IPS-18c (cell line): Measurements from ENCODE around the gene NEO1.

ENCODE experiments used
- H3K4me3 ChIP-seq: 2 replicates; pipeline ENCODE4 v1.7.0; 2013; ENCODE audit warnings: low read depth, mild to moderate bottlenecking, low read length, moderate library complexity; ENCODE audit not compliant: insufficient read depth
- H3K9me3 ChIP-seq: one replicate; pipeline ENCODE4 v1.6.1; 2013; ENCODE audit warnings: mild to moderate bottlenecking, low read length, moderate library complexity; ENCODE audit not compliant: control insufficient read depth, insufficient read depth

NEO1 gene

GRCh38 chr15:73026511-73027054 lies 25.7 kb upstream of the NEO1 start:
- Histone ChIP-seq H3K4me3 (no peak overlapping the region), H3K9me3 (no peaks in the 10 kb centered on the region)

DNA sequence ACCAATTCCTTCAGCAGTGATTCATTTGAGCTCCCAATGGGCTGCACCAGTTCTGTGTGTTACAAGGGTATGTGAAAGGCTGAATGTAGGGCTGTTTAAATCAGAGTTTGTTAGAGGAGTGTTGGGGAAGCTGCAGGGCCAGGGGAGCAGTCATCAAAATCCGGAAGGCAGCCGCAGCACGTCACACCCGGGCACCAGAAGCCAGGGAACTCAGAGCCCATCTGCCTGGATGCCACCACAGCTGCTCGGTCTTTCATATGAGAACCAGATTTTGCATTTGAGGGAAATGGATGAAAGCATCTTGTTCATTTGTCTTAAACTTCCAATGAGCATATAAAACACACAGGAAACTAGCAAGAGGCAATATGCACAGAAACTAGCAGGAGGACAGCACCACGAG lies 24.2 kb upstream of the NEO1 start:
- no peak overlapping the region for H3K4me3 ChIP-seq

DNA sequence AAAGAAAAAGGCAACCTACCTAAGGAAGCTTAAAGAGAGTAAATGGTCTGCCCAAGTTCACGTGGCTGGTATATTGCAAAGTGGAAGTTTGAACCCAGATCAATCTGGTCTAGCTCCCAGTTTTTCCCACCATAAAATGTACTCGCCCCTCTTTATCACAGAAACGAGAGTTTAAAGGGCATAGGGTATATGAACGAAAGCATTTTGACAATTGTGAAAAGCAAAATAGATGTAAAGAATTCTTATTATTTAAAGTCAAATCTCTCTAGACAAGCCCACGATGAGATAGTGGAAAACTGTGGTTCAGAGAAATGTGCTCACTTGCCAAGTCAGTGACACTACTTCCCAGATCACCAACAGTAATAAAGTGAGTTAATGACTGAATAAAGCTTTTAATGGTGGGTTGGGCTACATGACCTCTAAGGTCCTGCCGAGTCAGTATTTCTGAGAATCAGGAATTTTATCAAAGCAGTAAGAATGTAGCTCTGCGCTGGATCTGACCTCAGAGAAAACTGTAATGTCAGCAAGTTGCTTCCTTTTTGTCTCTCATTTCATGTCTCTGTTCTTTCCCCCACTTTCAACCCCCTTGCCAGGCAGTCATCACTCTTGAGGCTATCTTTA lies 23.3 kb upstream of the NEO1 start:
- Histone ChIP-seq H3K4me3 (no peak overlapping the region), H3K9me3 (no peaks in the 10 kb centered on the region)

More for the DNA sequence above, 24.2 kb upstream of the NEO1 start:
- no peaks in the 10 kb centered on the region for H3K9me3 ChIP-seq

- Histone ChIP-seq H3K4me3 (no peak overlapping the region), H3K9me3 (no peaks in the 10 kb centered on the region)
Observed at GRCh38 chr15:73030122-73030679, 22.1 kb upstream of the NEO1 start.

- no peak overlapping the region for H3K4me3 ChIP-seq
- H3K9me3 ChIP-seq: no peaks in the 10 kb centered on the region
Observed at GRCh38 chr15:73031648-73032047, 20.6 kb upstream of the NEO1 start.

DNA sequence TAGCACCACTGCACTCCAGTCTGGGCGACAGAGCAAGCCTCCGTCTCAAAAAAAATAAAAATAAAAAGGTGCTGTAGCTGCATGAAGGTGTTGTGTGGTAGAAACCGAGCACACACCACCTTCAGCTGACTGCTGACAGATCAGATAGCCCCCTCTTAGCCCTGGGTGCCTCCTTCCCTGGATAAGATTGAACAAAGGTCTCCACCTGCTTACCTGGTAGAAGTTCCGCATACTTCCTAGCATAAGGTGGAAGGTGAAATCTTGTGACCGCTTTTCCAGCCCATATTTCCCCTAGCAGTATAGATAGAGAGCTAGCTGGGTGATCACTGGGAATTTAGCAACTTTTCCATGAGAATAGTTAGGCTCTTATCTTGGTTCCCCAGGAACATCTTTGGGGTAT lies 18.7 kb upstream of the NEO1 start:
- Histone ChIP-seq H3K9me3 (no peaks in the 10 kb centered on the region), H3K4me3 (no peak overlapping the region)

- no peak overlapping the region for H3K4me3 ChIP-seq
- no peaks in the 10 kb centered on the region for H3K9me3 ChIP-seq
Observed at GRCh38 chr15:73034221-73034620, 18.0 kb upstream of the NEO1 start.

GRCh38 chr15:73035221-73035620 lies 17.0 kb upstream of the NEO1 start:
- Histone ChIP-seq H3K9me3 (no peaks in the 10 kb centered on the region), H3K4me3 (no peak overlapping the region)

- Histone ChIP-seq H3K9me3 (no peaks in the 10 kb centered on the region), H3K4me3 (no peak overlapping the region)
Observed at GRCh38 chr15:73038220-73038619, 14.0 kb upstream of the NEO1 start.

DNA sequence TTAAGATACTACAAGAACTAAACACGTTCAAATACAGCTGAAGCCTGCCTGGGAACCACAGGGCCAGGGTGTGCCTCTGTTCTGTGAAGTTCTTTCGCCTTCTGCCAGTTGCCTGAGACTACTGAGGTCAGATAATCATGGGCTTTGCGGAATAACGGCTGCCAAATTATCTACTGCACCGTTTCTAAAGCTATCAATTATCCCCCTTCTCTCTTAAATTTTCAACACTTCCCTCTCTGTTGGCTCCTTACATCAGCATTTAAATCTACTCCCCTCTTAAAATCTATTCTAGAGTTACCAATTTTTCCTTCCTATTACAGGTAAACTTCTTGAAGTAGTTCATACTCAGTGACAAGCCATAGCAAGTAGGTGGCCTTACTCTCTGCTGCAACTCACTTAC lies 6.2 kb upstream of the NEO1 start:
- Histone ChIP-seq H3K9me3 (peaks cover 2% of the 10 kb centered on the region), H3K4me3 (no peak overlapping the region)

DNA sequence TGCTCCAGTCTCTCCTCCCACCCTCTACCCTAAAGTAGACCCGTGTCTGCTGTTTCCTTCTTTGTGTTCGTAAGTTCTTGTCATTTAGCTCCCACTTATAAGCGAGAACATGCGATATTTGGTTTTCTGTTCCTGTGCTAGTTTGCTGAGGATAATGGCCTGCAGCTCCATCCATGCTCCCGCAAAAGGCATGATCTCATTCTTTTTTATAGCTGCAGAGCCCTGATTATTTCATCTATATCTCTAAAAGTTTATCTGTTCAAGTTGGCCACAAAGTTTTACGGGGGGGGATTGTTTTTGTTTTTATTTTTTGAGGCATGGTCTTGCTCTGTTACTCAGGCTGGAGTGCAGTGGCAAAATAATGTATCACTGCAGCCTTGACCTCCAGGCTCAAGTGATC lies 4.4 kb upstream of the NEO1 start:
- peaks cover 2% of the 10 kb centered on the region for H3K9me3 ChIP-seq
- H3K4me3 ChIP-seq: no peak overlapping the region

DNA sequence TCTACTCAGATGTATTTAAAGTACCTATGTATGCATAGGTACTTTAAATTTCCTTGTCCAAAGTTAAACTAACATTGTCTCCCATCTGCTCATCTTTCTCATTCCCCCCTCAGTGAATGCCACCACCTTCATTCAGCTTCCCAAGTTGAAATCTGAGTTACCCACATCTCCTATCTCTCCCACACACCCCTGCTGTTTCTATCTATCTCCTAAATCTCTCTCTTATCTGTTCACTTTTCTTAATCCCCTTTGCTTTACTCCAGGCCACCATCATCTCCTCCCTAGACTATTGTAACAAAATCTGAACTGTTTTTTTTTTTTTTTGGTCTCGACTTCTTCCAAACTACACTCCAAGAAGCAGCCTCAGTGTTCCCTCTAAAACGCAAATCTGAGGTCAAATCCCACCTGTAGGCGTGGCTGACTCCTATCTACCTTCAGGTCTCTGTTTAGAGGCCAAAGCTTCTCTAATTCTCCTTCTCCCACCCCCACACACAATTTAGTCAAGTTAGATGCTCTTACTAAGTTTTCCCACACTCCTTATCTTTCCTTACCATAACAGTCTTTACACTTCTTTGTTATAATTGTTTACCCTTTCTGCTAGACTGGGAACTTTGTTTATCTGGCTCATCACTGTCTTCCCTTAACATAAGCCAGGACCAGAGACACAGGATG lies 3.5 kb upstream of the NEO1 start:
- no peak overlapping the region for H3K4me3 ChIP-seq
- H3K9me3 ChIP-seq: peaks cover 2% of the 10 kb centered on the region

DNA sequence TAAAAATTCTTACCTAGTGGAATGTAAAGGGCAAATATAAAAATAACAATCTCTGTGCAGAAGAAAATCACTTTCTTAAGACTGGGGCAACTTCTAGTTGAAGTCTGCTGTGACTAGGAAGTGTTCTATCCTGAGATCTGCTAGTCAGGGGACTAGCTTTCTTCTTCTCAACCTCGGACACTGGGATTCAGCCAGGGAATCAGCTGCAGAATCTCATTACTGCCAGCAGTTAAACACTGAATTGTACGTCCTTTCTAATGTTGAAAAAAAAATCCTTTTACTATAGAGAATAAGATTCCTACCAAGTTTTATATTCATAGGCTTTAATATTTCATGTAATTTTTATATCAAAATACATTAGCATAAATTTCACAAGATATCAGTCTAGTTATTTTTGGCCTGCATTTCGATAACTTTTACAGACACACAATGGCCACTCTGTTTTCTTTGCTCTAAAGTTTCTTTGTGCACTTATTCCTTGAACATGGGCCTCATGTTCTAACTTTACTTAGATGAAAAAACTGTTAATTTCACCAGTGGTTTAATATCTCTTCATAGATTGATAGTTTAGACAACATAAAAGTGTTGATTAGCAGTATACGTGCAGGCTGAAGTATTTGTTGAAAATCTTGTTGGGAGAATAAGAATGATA lies 2.6 kb upstream of the NEO1 start:
- no peaks in the 10 kb centered on the region for H3K9me3 ChIP-seq
- H3K4me3 ChIP-seq: no peak overlapping the region

DNA sequence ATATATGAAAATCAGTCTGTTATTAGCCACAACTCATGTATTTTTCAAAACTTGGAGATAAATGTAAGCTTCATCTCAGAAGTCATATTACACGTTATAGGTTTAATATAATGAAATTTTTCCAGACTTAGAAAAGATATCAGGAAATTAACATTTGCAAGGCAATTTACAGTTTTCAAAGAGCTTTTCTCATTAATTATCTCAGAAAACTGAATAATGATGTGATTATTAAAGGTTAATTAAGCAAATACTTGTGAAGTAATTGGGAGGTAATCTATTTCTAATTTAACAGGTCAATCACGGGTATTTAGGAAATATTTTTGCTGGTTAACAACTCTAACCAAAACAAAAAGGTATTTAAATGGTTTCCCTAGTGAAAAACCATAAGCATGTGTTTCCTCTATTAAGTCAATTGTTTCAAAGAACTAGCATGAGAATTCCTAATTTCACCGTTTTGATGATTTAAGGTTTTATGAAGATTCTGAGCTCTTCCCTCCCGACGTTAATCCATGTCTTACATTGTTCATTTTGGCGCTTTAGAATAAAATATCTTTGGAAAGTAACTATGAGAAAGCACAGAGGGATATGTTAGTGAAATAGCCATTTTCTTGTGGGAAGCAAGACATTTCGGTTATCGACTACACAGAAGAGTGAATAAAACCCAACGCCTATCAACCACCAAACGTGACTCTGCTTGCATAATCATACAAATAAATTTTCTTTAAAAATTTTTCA lies 1.5 kb upstream of the NEO1 start:
- H3K9me3 ChIP-seq: no peaks in the 10 kb centered on the region
- H3K4me3 ChIP-seq: peak overlapping the region; percentile 81

- Histone ChIP-seq H3K9me3 (no peaks in the 10 kb centered on the region), H3K4me3 (peak overlapping the region; percentile 81)
Observed at GRCh38 chr15:73051391-73051806, 864 bp upstream of the NEO1 start.

DNA sequence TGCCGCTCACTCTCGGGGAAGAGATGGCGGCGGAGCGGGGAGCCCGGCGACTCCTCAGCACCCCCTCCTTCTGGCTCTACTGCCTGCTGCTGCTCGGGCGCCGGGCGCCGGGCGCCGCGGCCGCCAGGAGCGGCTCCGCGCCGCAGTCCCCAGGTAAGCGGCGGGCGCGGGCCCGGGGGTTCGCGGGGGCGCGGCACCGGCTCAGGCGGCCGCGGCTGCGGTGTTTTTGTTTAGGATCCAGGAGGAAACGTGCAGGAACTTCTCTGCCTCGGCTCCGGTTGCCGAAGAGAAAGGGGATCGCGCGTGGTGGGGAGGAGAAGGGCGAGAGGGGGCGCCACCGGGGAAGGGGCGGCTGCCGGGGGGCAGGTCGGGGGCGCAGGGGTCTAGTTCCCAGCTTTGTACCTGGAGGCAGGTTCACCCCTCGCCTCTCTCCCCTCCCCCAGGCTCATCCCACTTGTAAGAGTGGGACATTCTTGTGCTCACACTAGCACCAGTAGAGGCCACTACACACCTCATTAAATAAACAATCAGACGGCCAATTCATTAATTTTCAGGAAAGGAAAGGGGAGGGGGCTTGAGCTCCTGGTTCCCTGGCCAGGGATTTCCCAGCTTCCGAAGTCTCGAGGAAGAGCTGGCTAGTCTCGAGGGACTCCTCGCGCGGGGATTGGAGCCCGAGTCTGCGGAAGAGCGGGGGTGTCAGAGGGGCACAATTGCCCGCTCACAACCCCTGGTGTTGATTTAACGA lies 562 bp downstream of the NEO1 start:
- Histone ChIP-seq H3K4me3 (peak overlapping the region; percentile 66), H3K9me3 (no peaks in the 10 kb centered on the region)

- no peaks in the 10 kb centered on the region for H3K9me3 ChIP-seq
- peak overlapping the region; percentile 66 for H3K4me3 ChIP-seq
Observed at GRCh38 chr15:73053398-73053723, 1.1 kb downstream of the NEO1 start.
